Vagina (tissue), 2 donors: ENCODE data around the gene NXPH1.

Experiments used
- CTCF ChIP-seq, 3 experiments: fragments of 450-650 bp in 2 of 3; fragments of 200-600 bp in 1 of 3; sonication (generic) in 1 of 3; IDR thresholded peaks; one replicate each; pipeline ENCODE4 v1.5.1; 2017 to 2019; ENCODE audit warnings: antibody characterized with exemption in 3 of 3, mild to moderate bottlenecking in 2 of 3, moderate library complexity in 2 of 3
- POLR2A ChIP-seq, 2 donors: fragments of 450-650 bp; IDR thresholded peaks; one replicate each; pipeline ENCODE4 v1.6.1; 2017; ENCODE audit warnings: antibody characterized with exemption in 2 of 2, mild to moderate bottlenecking in 2 of 2, moderate library complexity in 2 of 2
- POLR2AphosphoS5 ChIP-seq, 2 donors: sonication (generic); formaldehyde crosslinking; IDR thresholded peaks; one replicate each; pipeline ENCODE4 v1.9.0; 2017; ENCODE audit warnings: antibody characterized with exemption in 2 of 2, mild to moderate bottlenecking in 2 of 2, low read depth in 1 of 2; ENCODE audit not compliant: insufficient read depth in 1 of 2

GRCh38 chr7:8491106-8491505, 57.7 kb downstream of the NXPH1 start:
- no peak for TF ChIP-seq CTCF (IDR thresholded peaks at IDR 0.05)
- TF ChIP-seq POLR2A (IDR thresholded peaks at IDR 0.05), result no peak
- TF ChIP-seq POLR2AphosphoS5 (IDR thresholded peaks at IDR 0.05; ENCODE audit: insufficient read depth in 1 of 2, low read depth in 1 of 2), result no peak
